HEK293 (cell line): Measurements from ENCODE around the gene TRPV5.

Experiments
- CTCF ChIA-PET: fragments of 350-600 bp; formaldehyde crosslinking; extraction: SDS; loops from one replicate; lab custom pipeline; 2021; ENCODE audit warnings: antibody characterized with exemption; lab: Yijun Ruan, JAX
- POLR2A ChIA-PET: fragments of 300-600 bp; formaldehyde crosslinking; extraction: SDS; loops from one replicate; lab custom pipeline; 2020; ENCODE audit warnings: antibody characterized with exemption, inconsistent platforms; lab: Yijun Ruan, JAX
- H3K27ac ChIP-seq: fragments of 200-500 bp; sonication (Bioruptor generic); 2 replicates; pipeline ENCODE4 v1.5.1; 2014; ENCODE audit warnings: low read depth, low read length, control low read depth, inconsistent platforms; ENCODE audit errors: extremely low read depth
- H3K36me3 ChIP-seq, 2 experiments: fragments of 200-500 bp in 1 of 2; sonication (Bioruptor generic) in 1 of 2; 1 replicate in 1 of 2; 2 replicates in 1 of 2; pipeline ENCODE4 v1.5.1; 2014 to 2017; ENCODE audit warnings: inconsistent platforms in 2 of 2, low read length in 2 of 2; ENCODE audit not compliant: control insufficient read depth in 2 of 2, insufficient read depth in 1 of 2
- H3K4me1 ChIP-seq: fragments of 200-500 bp; sonication (Bioruptor generic); 2 replicates; pipeline ENCODE4 v1.5.1; 2014; ENCODE audit warnings: mild to moderate bottlenecking, low read length, inconsistent platforms; ENCODE audit not compliant: control insufficient read depth, insufficient read depth
- H3K4me3 ChIP-seq: 2 replicates; pipeline ENCODE4 v1.5.1; 2011; ENCODE audit warnings: low read depth, mild to moderate bottlenecking, control low read depth, low read length, moderate library complexity
- H3K9me3 ChIP-seq: fragments of 200-500 bp; sonication (Bioruptor generic); 2 replicates; pipeline ENCODE4 v1.5.1; 2014; ENCODE audit warnings: low read depth, low read length, inconsistent platforms; ENCODE audit not compliant: control insufficient read depth, insufficient read depth
- SCRT2 ChIP-seq: fragments of 450-650 bp; formaldehyde crosslinking; IDR thresholded peaks from 2 replicates; pipeline ENCODE4 v1.5.1; 2016; ENCODE audit warnings: missing biosample characterization, missing genetic modification characterization
- ZFHX2 ChIP-seq: fragments of 450-650 bp; formaldehyde crosslinking; conservative IDR thresholded peaks from 2 replicates; pipeline ENCODE4 v1.5.1; 2016; ENCODE audit warnings: missing biosample characterization, missing genetic modification characterization
- ZFP3 ChIP-seq: fragments of 450-650 bp; formaldehyde crosslinking; IDR thresholded peaks from 2 replicates; pipeline ENCODE4 v1.5.1; 2016; ENCODE audit warnings: low read depth, missing biosample characterization, missing genetic modification characterization
- ZNF132 ChIP-seq: fragments of 450-650 bp; formaldehyde crosslinking; IDR thresholded peaks from 2 replicates; pipeline ENCODE4 v1.5.1; 2017; ENCODE audit warnings: missing biosample characterization, missing genetic modification characterization, borderline replicate concordance
- ZNF239 ChIP-seq: fragments of 450-650 bp; formaldehyde crosslinking; IDR thresholded peaks from 2 replicates; pipeline ENCODE4 v1.5.1; 2016; ENCODE audit warnings: missing biosample characterization, missing genetic modification characterization
- ZNF266 ChIP-seq: fragments of 450-650 bp; formaldehyde crosslinking; IDR thresholded peaks from 2 replicates; pipeline ENCODE4 v1.5.1; 2016; ENCODE audit warnings: missing biosample characterization, missing genetic modification characterization, low read depth
- ZNF549 ChIP-seq: fragments of 450-650 bp; IDR thresholded peaks from 2 replicates; pipeline ENCODE4 v1.5.1; 2018; ENCODE audit warnings: missing biosample characterization, missing genetic modification characterization, mild to moderate bottlenecking, inconsistent platforms, moderate library complexity
- ZNF580 ChIP-seq: fragments of 450-650 bp; formaldehyde crosslinking; IDR thresholded peaks from 2 replicates; pipeline ENCODE4 v1.5.1; 2016; ENCODE audit warnings: missing biosample characterization, missing genetic modification characterization
- ZNF596 ChIP-seq: fragments of 450-650 bp; IDR thresholded peaks from 2 replicates; pipeline ENCODE4 v1.5.0; 2018; ENCODE audit warnings: missing biosample characterization, mild to moderate bottlenecking, missing genetic modification characterization, moderate library complexity
- ZNF624 ChIP-seq: fragments of 450-650 bp; formaldehyde crosslinking; IDR thresholded peaks from 2 replicates; pipeline ENCODE4 v1.5.1; 2017; ENCODE audit warnings: missing biosample characterization, missing genetic modification characterization
- ZNF837 ChIP-seq: fragments of 450-650 bp; formaldehyde crosslinking; IDR thresholded peaks from 2 replicates; pipeline ENCODE4 v1.5.1; 2016; ENCODE audit warnings: missing biosample characterization, missing genetic modification characterization
- ZSCAN23 ChIP-seq: fragments of 450-650 bp; formaldehyde crosslinking; IDR thresholded peaks from 2 replicates; pipeline ENCODE4 v1.5.1; 2016; ENCODE audit warnings: missing biosample characterization, missing genetic modification characterization
- TF ChIP-seq, protein P1 (sequence below): fragments of 450-650 bp; formaldehyde crosslinking; IDR thresholded peaks from 2 replicates; pipeline ENCODE4 v1.5.1; 2017; ENCODE audit warnings: missing biosample characterization, missing genetic modification characterization
- TF ChIP-seq, protein P2 (sequence below): fragments of 450-650 bp; formaldehyde crosslinking; IDR thresholded peaks from 2 replicates; pipeline ENCODE4 v1.5.1; 2017; ENCODE audit warnings: missing biosample characterization, missing genetic modification characterization

TRPV5 gene

DNA sequence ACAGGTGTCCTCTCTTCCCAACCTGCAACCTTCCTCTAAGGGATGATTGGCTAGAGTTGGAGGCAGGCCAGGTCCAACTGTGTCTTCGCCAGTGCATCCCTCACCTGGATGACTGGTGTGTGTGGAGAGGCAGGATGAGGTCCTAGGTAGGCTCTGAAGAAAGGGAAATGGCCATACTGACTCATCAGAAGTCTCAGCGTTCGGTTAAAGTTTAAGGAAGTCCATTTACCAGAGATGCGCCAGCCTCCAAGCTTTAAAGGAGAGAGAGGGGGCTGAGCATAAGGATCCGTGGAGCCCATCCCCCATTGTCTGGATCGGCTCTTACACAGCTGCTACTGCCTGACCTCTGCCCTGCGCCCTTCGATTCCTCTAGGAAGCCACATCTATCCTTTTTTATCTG, 24.2 kb upstream of the TRPV5 start (continued):
- TF ChIP-seq ZFP3 (tag by site-specific recombination), result no peak
- no peak for TF ChIP-seq ZFHX2
- no peak for TF ChIP-seq ZNF580
- TF ChIP-seq ZNF132, result no peak
- TF ChIP-seq, all 188 proteins: peak for 0

- ChIA-PET POLR2A (no interaction called here), CTCF (interaction anchor here (0.6 kb wide), 1 partner anchor 327 kb away, joined by 3 read pairs; no protein-coding TSS in a partner anchor)
- Histone ChIP-seq H3K4me1 (no peaks in the 10 kb centered on the region), H3K27ac (no peak overlapping the region), H3K9me3 (no peaks in the 10 kb centered on the region), H3K4me3 (no peak overlapping the region), H3K36me3 (no peaks in the 10 kb centered on the region)
- TF ChIP-seq, protein P1, sequence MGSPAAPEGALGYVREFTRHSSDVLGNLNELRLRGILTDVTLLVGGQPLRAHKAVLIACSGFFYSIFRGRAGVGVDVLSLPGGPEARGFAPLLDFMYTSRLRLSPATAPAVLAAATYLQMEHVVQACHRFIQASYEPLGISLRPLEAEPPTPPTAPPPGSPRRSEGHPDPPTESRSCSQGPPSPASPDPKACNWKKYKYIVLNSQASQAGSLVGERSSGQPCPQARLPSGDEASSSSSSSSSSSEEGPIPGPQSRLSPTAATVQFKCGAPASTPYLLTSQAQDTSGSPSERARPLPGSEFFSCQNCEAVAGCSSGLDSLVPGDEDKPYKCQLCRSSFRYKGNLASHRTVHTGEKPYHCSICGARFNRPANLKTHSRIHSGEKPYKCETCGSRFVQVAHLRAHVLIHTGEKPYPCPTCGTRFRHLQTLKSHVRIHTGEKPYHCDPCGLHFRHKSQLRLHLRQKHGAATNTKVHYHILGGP, result no peak
Observed at GRCh38 chr7:142956951-142957623, 23.5 kb upstream of the TRPV5 start.

- H3K4me1 ChIP-seq, result no peaks in the 10 kb centered on the region
- no peak overlapping the region for H3K27ac ChIP-seq
- ChIA-PET POLR2A (no interaction called here), CTCF (interaction anchor here (0.6 to 0.8 kb wide), 2 partner anchors 16 to 47 kb away, joined by 3 to 4 read pairs; partner anchors contain the start of gene LLCFC1)
- no peaks in the 10 kb centered on the region for H3K36me3 ChIP-seq
- TF ChIP-seq ZNF549 (tag by site-specific recombination) (peak; percentile 93), SCRT2 (0 out of 2 replicates have a peak, but pooled peaks have one; percentile 14), ZNF624 (tag by site-specific recombination) (no peak), ZNF837 (tag by site-specific recombination) (no peak)
- TF ChIP-seq, protein P2, sequence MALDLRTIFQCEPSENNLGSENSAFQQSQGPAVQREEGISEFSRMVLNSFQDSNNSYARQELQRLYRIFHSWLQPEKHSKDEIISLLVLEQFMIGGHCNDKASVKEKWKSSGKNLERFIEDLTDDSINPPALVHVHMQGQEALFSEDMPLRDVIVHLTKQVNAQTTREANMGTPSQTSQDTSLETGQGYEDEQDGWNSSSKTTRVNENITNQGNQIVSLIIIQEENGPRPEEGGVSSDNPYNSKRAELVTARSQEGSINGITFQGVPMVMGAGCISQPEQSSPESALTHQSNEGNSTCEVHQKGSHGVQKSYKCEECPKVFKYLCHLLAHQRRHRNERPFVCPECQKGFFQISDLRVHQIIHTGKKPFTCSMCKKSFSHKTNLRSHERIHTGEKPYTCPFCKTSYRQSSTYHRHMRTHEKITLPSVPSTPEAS (tag by site-specific recombination), result no peak
- H3K9me3 ChIP-seq, result no peaks in the 10 kb centered on the region
- no peak overlapping the region for H3K4me3 ChIP-seq
Observed at GRCh38 chr7:142954680-142955268, 21.2 kb upstream of the TRPV5 start.

DNA sequence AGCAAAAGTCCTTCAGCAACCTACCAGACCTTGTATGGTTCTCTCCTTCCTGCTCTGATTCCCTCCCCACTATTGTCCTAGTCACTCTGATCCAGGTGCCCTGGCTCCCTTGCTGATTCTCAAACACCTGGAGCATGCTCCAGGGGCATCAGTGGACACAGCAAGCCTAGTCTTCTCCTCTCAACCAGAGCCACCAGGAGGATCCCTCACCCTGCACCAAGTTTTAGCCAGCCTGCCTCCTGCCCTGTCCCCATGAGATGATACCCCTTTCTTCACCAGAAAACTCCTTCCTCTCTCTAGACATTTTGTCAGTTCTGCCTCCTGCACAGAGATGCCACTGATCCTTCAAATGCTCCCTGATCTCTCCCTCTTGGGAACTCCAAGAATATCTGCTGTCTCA, 16.7 kb upstream of the TRPV5 start:
- TF ChIP-seq ZNF266 (no peak), ZNF239 (tag by site-specific recombination) (no peak), ZSCAN23 (tag by site-specific recombination) (no peak)
- ChIA-PET POLR2A (no interaction called here), CTCF (interaction anchor here (2.3 kb wide), 1 partner anchor 52 kb away, joined by 8 read pairs; no protein-coding TSS in a partner anchor)
- Histone ChIP-seq H3K9me3 (no peaks in the 10 kb centered on the region), H3K36me3 (no peaks in the 10 kb centered on the region), H3K4me3 (no peak overlapping the region), H3K4me1 (no peaks in the 10 kb centered on the region), H3K27ac (no peak overlapping the region)

GRCh38 chr7:142948603-142949002, 15.1 kb upstream of the TRPV5 start:
- CTCF ChIA-PET, result no interaction called here
- TF ChIP-seq ZNF596, result no peak
- TF ChIP-seq, all 188 proteins: peak for 0
- no peaks in the 10 kb centered on the region for H3K9me3 ChIP-seq
- H3K27ac ChIP-seq, result no peak overlapping the region
- H3K4me3 ChIP-seq, result no peak overlapping the region
- POLR2A ChIA-PET, result no interaction called here
- H3K36me3 ChIP-seq, result no peaks in the 10 kb centered on the region
- H3K4me1 ChIP-seq, result no peaks in the 10 kb centered on the region
